ENCODE results near the gene DNAJA3.
A peak's percentile ranks its signal among the peaks of the same experiment; 100 is the strongest.

GRCh38 chr16:4419402-4419959 lies 6.2 kb upstream of the DNAJA3 start:
- TF ChIP-seq POLR2A (IDR thresholded peaks at IDR 0.05) (peak in 1 of 2 donors; percentile 61), CTCF (IDR thresholded peaks at IDR 0.05) (no peak)

All from adrenal gland (tissue), 5 donors.